COLO668 (cell line): ENCODE data around the gene COL5A1.

Experiments
- DNase-seq: peaks from one replicate; lab custom pipeline; 2025; ENCODE audit not compliant: unreplicated experiment; lab: John Stamatoyannopoulos, UW

Gene COL5A1

GRCh38 chr9:134886413-134886913 is 244.9 kb downstream of the COL5A1 start:
- DNase-seq, result no peak

GRCh38 chr9:134887219-134887618 is 245.6 kb downstream of the COL5A1 start:
- DNase-seq, result no peak

- no peak for DNase-seq
Measured at GRCh38 chr9:134887686-134888602, 246.3 kb downstream of the COL5A1 start.

- DNase-seq, result no peak
Measured at GRCh38 chr9:134888603-134889190, 247.1 kb downstream of the COL5A1 start.

- DNase-seq, result no peak
Measured at GRCh38 chr9:134889386-134890154, 248.0 kb downstream of the COL5A1 start.

- no peak for DNase-seq
Measured at GRCh38 chr9:134890155-134890495, 248.5 kb downstream of the COL5A1 start.

- DNase-seq, result no peak
Measured at GRCh38 chr9:134891053-134891452, 249.4 kb downstream of the COL5A1 start.

- no peak for DNase-seq
Measured at GRCh38 chr9:134891713-134892112, 250.1 kb downstream of the COL5A1 start.

- DNase-seq, result no peak
Measured at GRCh38 chr9:134892221-134892620, 250.6 kb downstream of the COL5A1 start.

GRCh38 chr9:134892820-134893420 is 251.3 kb downstream of the COL5A1 start:
- no peak for DNase-seq
